Inflammatory macrophage treated with lipopolysaccharide for 4 hours (primary cell): ENCODE data around the gene IP6K1.
A peak's percentile ranks its signal among the peaks of the same experiment; 100 is the strongest.
"Not testable (repeated sequence)": the region's sequence is repeated elsewhere in the genome, so short reads cannot be mapped to it uniquely, and the experiment has no call there.

Experiments
- DNase-seq: peaks from one replicate; pipeline ENCODE4 v3.0.0-alpha.2; 2020

The IP6K1 gene

DNA sequence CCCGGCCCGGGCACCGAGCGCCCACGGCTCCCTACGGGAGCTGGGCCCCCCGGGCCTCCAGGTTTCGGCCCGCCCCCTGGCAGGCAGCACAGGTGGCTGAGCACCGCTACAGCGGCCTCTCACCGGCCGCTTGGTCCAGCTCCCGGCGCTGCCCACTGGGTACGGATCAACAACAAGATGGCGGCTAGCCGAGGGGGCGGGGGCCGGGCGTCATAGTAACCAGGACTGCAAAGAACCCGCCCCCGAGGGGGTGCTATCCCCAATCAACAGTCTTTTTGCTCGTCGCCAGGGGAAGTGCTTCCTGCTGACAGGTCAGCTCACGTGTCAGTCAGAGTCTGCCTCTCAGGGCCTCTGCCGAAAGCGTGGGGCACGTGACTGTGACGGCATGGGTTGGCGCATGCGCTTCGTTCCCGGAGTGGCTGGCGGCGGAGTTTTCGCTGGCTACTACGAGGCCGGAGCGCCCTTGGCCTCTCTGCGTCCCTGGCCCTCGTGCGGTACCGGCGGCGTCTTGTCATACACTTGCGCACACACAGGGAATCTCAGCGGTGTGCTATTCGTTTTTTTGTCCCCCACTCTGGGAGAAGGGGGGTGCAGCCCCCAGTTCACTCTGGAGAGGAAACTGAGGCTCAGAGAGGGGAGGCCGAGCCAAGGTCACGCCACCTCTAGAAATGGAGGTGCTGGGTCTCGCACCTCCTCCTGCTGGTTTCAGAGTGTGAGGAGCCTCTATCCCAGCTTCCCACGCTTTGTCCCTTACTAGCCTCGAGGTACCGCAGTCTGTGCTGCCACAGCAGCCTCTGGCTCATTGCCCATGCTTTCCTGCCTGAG, at the start of gene IP6K1:
Gene IP6K1, minus strand, starts transcription at position 186 of the 825 bp plus-strand sequence. CDS start 38,502 bp downstream, outside the sequence.
- peak; percentile 100 for DNase-seq

DNA sequence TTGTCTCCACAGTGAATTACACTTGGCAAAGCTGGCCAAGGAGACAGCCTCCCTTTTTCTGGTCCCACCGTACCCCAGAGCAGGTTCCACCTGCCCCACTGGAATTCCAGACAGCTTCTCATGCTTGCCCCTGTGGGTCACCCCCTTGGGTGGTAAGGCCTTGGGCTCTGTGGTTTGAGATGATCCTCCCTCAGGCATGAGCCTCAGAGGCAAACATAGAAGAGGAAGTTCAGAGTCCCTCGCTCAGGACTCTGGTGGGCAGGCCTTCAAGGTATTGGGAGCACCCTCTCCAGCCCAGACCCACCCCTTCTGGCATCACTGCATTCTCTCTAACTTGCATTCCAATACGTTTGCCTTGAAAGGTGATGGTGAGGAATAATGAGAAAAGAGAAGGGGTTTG, 45.0 kb upstream of the IP6K1 start:
- DNase-seq, result no peak

DNA sequence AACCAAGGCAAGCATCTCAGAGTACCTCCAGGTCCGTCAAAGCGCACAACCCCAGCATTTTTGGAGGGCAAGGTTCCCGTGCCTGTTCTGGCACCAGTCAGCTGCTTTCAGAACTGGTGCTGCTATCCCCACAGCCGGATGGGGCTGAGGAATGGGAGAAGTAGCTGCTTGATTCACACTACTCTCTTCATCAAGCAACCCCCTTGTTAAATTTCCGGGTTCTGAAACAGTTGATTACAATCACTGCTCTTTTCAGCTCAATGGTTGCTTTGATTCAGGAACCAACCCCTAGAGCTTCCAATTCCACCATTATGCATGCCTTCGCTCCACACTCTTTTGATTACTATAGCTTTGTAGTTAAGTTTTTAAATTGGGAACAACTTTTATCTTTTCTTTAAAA, 39.7 kb upstream of the IP6K1 start:
- DNase-seq, result no peak

DNA sequence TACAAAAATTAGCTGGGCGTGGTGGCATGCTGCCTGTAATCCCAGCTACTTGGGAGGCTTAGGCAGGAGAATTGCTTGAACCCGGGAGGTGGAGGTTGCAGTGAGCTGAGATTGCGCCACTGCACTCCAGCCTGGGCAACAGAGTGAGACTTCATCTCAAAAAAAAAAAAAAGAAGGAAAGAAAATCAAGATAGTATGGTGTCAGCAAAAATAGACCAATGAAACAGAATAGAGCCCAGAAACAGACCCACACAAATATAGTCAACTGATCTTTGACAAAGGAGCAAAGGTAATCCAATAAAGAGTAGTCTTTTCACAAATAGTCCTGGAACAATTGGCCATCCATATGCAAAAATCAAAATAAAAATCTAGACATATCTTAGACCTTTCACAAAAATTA, 36.8 kb upstream of the IP6K1 start:
- DNase-seq, result not testable (repeated sequence)

DNA sequence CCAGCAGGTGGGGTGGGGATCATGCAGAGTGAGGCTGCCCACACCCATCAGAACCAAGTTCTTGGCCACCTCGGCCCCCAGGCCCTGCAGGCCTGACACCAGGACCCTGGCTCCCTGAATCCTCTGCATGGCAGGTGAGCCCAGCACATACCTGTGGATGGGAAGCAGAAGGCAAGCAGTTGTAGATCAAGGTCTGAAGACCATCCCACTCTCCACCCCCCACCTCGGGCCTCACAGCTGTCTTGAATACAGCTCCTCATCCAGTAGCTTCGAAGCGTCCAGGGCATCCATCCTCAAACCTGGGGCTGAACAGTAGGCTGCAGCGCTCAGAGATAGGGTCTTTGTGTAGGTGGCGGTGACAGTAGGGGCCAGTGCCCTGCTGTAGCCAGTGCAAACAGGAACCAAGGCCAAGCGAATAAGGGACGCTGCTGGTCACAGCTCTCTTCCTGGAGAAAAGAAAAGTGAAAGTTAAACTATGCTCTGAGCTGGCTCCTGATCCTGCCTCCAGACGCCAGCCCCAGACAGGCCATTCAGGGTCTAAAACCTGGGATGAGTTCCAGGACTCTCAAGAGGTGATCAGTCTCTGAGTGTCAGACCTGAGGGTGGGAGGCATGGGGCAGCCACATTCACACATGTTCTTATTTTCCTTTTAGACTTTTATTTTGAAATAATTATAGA, 27.3 kb upstream of the IP6K1 start, which contains the start of gene UBA7:
Gene UBA7, minus strand, starts transcription at position 457 of the 678 bp plus-strand sequence. Its CDS starts 166 bp downstream, at position 291.
- DNase-seq, result peak; percentile 90

DNA sequence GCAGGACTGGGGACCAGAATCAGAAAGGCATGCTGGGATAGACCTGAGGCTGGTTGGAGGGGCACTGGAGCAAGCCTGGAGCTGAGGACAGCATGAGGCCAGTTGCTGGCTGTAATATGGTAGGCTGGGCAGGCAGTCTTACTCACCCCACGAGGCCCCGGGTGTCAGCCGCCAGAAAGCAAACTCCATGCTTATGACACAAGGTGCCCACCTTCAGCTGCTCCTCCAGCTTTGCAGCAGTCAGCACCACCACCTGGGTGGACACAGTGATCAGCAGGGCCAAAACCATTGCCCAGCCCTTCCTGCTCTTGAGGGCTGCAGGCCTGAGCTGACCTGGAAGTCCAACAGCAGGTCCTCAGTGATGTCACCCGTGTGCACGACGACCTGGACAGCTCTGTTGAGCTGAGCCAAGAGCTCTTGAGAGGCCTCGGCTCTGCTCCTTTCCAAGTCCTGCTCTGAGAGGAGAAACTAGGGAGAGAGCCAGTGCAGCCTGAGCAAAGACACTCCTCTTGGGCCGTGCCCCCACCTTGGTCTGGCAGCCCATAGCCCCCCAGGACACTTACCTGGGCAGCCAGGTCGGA, 26.7 kb upstream of the IP6K1 start:
- DNase-seq, result no peak

DNA sequence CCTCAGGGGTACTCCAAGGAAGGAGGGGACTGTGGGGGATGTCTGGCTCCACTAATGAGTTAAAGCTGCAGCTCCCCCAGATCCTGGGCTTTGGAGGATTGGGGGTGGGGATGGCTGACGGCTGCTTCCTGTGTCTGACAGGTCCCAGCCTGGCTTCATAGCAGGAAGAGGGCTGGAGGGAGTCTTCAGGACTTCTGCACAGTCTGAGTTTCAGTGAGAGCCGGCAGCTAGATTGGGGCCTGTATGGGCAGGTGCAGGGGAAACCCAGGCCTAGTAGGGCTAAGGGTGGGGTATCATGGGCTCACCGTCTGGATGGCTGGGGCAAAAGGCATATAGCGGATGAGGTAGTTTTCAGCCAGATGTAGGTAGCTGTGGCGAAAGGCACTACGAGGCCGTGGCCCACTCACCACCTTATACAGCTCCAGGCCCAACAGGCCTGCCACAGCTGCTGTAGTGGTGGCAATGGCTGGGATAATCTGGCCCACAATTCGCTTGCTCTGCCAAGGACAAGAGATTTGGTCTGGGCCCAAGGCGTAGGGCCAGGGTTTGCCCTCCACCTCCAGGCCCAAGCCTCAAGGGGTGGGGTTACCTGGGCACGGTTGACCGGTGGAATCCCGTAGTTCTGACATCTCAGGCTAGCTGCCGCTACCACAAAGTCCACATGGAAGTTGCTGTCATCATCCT, 21.2 kb upstream of the IP6K1 start:
- DNase-seq, result no peak

DNA sequence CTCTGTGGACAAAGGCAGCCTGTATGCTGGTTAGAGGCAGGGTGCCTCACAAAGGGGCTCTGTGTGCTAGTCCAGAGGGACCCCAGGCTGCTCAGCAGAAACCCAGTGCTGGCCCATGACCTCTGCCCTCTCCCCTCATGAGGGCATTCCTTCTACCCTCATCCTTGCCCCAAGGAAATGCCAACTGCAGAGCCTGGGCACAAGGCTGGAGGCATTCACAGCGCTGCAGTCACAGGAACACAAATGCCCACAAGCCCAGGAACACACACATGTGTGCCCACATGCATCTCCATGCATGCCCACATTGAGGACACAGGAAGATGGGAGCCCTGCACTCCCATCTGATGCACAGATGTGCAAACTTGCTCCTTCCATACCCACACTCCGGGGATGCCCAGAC, 20.5 kb upstream of the IP6K1 start:
- DNase-seq, result no peak

DNA sequence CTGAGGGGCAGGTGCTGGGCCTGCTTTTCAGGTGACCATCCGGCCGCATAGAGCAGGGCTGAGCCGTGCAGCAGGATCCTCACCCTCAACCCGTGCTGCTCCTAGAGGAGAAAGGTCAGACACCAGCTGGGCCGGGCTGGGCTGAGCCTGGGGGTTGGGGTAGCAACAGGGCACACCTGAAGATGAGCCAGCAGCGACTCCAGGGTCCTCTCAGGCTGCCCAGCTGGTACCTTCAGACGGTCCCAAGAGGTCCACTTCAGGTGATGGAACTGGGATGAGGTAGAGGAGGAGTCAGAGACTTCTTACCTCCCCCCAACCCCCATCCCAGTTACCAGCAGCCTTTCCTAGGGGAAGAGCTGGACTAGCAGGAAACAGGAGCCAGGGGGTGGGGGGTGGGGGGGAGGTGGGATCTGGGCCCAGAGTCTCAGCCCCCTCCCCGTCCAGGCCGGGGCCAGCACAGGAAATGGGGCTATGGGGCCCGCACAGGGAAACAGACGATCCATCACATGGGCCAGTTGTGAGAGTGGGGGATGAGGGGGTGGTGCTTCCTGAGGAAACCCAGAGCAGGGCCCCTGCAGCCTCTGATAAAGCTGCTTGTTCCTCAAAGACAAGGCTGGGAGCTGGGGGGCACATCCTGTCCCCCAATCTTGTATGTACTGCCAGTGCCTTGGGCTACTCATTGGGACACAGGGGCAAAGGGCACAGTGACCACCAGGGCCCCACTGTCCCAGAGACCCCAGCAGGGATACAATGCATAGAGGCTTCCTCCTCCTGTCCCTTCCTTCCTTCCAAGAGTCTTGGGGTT, 19.8 kb upstream of the IP6K1 start:
- peak; percentile 24 for DNase-seq

DNA sequence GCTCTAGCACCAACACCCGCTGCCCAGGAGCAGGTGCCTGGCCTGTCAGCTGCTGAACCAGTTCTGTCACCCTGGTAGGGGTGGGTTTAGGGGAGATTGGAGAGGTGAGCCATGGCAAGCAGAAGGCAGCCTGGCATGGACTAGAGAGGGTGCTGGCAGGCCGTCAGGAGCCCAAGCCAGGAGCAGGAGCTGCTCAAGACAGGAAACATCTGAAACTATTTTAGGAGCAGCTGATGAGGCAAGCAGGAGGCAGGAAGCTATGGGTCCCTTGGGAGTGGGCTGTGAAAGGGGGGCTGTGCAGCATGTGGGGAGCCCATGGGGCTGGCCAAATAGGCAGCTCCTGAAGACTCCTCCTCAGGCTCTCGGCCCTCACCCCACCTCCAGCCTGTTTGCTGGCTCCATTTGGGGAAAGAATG, 19.0 kb upstream of the IP6K1 start:
- no peak for DNase-seq

DNA sequence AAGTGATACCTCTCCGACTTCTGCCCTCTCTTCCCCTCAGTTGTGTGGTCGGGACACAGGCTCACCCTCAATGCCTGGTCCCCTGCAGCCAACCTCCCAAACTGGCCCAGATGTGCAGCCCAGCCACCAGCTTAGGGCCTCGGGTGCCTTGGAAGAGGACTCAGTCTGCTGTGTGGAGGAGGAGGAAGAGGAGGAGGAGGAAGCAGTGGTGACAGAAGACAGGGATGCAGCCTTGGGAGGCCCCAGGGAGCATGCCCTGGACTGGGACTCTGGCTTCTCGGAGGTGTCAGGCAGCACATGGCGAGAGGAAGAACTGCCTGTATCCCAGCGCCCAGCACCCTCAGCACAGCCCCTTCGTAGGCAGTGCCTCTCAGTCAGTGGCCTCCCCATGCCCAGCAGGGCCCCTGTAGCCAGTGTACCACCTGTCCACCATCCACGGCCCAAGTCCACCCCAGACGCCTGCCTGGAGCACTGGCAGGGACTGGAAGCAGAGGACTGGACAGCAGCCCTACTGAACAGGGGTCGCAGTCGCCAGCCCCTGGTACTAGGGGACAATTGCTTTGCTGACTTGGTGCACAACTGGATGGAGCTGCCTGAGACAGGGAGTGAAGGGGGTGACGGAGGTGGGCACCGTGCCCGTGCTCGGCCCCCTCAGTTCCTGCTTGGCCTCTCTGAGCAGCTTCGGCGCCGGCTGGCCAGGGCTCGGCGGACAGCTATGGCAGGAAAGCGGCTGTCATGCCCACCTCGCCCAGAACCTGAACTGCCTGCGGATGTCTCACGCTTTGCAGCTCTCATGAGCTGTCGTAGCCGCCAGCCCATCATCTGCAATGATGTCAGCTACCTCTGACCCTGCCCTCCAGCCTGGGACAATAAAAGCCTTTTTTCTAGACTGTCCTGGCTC, 18.0 kb upstream of the IP6K1 start:
- no peak for DNase-seq

DNA sequence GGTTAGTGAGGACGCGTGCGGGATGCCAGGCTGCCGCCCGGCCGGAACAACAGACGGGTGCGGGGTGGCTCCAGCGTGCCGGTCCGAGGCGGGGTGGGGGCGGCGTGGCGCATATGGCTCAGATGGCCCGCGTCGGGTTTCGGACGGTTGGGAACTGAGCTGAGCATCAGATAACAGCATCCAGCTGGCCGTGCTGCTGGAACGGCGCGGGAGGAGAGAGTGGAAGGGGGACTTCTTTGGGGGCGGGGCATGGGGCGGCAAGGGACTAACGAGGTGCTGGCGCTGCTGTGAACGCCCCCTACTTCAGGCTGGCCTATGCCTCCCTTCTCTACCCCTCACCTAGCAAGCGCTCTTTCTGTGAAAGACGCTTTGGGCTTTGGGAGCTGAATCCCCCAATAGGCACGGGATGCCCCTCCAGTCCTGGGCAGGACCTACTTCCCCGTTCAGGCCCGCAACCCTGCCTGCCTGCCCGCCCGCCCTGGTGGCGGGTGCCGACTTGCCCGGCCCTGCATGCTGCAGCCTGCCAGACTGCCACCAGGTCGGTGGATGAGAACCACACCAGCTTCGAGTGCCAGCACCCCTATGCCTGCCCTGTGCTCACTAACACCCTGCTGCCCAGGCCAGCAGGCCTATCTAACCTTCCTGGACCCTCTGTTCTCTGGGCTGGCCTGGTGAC, 17.3 kb upstream of the IP6K1 start:
- DNase-seq, result peak; percentile 30

DNA sequence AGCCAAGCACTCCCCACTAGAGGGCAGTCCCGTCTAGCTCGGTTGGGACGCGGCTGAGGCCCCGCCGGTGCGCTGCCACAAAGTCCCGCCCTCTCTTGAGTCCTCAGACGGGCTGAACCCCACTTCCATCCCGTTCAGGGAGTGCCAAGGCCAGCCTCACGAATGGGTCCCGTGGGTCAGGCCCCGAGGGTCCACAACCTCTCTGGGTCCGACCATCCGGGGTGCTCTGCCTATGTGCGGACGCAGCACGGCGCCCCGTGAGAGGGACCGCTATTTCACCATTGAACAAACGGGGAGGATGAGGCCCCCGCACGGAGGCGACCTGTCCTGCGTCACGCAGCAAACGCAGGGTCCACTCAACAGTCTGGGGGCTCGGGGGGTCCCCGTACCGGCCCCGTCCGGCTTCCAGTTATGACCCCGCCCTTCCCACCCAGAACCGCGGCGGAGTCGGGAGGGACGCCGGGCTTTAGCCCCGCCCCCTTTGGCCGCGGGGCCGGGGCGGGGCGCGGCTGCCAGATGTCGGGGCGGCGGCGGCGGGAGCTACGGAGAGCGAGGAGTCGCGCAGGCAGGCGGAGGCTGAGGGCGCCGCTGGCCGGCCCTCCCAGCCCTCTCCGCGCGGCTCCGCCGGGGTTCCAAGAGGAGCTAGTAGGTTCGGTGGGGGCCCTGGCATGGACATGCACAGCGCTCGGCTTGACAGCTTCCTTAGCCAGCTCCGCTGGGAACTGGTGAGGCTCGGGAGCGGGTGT, 16.6 kb upstream of the IP6K1 start, which contains the start of gene INKA1:
Gene INKA1, plus strand, starts transcription at position 543 of the 746 bp plus-strand sequence. Its CDS starts 132 bp downstream, at position 675.
- DNase-seq, result peak; percentile 86

DNA sequence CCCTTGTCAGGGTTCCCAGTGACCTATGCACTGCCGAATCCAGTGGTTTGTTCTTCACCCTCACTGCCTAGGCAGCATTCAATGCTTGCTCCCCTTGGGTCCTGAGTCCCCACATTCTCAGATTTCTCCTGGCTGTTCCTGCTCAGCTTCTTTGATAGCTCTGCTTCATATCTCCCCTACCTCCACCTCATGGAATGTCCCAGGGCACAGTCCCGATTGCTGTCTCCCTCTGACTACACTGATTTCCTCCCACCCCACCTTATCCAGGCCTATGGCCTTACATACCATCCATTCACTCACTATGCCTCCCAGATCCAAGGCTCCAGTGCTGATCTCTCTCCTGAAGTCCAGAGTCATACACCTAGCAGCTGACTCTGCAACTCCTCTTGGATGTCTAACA, 14.8 kb upstream of the IP6K1 start:
- DNase-seq, result no peak

DNA sequence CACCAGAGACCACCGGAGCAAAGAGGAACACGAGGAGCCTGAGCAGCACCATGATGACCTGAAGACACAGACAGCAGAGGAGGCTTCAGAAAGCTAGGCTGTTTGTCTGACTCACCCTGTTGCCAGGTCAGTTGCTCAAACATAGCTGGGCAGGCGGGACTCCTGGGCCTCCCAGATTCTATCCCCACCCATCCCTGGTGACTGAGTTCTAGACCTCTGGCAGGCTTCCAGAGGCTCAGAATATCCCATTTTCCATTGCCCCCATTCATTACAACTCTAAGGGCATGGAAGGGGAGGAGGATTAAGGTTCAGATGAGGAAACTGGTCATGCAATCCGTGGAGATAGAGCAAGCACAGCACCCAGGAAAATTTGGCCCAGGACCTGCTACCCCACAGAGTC, 13.4 kb upstream of the IP6K1 start, which contains the start of gene CDHR4:
Gene CDHR4, minus strand, starts transcription at position 113 of the 400 bp plus-strand sequence. Its CDS starts 61 bp downstream, at position 52.
- no peak for DNase-seq

DNA sequence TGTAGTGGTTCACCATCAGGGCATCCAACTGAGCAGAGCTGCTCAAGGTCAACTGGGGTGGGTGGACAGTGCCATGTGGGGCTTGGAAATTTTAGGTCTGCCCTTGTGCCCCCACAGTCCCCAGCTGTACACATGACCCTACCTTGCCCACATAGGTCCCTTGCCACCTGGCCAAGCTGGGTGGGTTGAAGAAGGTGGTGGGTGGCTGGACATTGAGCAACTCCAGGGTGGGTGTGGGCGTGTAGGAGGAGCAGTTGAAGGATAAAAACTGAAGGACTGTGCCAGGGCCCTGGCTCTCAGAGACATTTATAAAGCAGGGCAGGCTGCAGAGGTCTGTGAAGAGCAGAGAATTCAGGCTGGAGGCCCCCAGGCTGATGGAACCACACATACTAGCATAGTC, 12.8 kb upstream of the IP6K1 start:
- no peak for DNase-seq

DNA sequence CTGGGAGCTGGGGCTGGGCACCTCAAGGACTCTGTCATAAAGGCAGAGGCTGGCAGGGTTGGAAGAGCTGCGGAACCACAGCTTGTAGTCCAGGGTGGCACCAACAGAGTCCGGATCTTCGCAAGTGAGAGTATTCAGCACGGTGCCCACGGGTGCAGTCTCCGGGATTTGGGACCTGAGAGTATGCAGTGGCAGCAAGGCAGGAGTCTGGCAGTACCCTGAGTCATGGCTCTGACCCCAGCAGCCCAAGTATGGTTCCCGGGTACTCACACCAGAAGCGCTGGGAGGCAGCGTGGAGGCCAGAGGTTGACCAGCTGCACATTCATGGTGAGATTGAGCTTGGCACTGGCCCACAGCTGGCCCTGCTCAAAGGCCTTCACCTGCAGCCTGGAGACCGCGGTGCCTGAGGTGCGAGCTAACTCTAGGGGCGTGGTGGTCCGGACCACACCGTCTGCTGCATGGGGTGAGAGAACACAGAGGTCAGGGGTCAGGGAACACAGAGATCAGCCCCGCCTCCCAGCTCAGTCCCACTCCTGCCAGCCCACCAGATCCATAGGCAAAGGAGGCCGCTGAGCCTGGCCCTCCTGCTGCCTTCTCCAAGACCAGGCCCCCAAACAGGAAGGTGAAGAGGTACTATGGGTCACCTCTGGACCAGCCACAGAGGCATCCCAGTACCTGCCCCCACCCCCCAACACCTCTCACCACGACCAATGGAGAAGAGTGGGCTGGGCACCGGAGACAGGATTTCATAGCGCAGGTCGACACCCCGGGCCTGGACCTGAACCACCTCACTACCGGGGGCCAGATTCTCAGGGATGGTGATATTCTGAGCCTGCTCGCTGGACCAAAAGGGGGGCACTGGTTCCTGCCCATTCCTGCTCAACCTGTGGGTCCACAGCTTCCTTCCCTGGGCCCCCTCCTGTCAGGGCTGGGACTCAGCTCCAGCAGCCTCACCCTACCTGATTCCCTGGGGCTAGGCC, 8.9 kb upstream of the IP6K1 start:
- no peak for DNase-seq

DNA sequence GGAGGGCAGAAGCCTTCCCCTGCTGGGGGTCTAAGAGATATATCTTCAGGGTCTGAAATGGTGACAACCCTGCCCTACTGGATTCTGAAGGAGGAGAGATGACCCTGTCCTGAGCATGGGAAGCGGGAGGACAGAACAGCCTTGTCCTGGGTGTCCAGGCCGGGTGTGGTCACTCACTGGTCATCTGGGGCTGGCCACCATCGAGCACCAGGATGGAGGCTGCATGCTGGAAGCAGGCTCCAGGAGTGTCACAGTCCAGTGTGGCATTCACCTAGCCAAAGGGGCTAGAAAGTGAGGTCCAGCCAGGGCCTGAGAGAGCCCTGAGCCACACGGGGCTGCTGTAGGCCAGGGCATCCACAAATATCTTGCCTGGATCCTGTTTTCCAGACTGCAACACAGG, 8.1 kb upstream of the IP6K1 start:
- no peak for DNase-seq
